ENCODE data around the gene ATP1B2. TPM values are rescaled to one million over a fixed set of nuclear protein-coding genes. Genes with fewer than 3 reads are reported as not detected.
"Not testable (repeated sequence)": the region's sequence is repeated elsewhere in the genome, so short reads cannot be mapped to it uniquely, and the experiment has no call there.

Gene ATP1B2, protein sequence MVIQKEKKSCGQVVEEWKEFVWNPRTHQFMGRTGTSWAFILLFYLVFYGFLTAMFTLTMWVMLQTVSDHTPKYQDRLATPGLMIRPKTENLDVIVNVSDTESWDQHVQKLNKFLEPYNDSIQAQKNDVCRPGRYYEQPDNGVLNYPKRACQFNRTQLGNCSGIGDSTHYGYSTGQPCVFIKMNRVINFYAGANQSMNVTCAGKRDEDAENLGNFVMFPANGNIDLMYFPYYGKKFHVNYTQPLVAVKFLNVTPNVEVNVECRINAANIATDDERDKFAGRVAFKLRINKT
- 0.13 TPM for polyA plus RNA-seq (2013, experiment 1 of 2; ENCODE audit: insufficient read length)
- polyA plus RNA-seq (2013, experiment 2 of 2; ENCODE audit: insufficient read length): 1.8 TPM

DNA sequence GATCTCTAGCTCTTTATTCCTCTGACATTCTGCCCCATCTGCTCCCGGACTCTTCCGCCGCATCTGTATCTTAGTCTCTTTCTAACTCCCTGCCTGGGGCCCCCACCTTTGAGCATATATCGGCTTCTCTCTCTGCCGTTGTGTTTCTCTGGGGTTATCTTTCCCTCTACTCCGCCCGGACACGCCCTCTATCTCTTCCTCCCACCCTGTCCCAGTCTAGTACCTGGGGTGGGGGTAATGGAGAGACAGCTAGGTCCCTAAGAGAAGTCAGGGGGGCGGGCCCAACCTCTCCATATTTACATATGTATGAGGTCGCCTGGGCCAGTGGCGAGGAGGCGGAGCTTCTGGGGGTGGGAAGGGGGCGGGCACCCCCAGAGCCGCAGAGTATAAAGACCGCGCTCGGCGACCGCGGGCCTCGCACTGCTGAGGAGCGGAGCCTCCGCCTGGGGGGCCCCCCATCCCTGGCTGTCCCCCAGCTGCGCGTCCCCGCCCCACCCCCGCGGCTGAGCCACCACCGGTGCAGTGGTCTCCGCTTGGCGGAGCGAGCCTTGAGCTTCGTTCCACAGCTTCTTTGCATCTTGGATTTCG is at the start of gene ATP1B2:
Gene ATP1B2, plus strand, starts transcription at position 418 of the 588 bp plus-strand sequence. CDS start 593 bp downstream, outside the sequence.
- DNase-seq: no peak

DNA sequence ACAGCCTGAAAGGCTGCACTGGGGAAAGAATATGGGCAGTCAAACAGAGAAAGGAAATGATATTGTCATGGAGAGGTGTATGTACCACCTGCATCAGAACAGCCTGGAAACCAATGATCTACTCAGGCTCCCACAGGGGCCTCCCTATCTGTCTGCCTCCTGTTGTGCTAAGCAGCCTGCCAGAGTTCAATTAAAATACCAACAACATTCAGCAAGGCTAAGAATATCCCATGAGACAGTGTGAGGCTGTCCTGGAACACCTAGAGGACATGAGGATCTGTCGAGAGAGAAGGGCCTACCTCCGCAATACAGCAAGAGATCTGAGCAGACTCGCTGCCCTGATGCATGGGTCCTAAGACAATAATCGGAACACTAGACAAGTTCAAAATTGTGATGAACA is 44.4 kb upstream of the ATP1B2 start:
- no peak for DNase-seq

DNA sequence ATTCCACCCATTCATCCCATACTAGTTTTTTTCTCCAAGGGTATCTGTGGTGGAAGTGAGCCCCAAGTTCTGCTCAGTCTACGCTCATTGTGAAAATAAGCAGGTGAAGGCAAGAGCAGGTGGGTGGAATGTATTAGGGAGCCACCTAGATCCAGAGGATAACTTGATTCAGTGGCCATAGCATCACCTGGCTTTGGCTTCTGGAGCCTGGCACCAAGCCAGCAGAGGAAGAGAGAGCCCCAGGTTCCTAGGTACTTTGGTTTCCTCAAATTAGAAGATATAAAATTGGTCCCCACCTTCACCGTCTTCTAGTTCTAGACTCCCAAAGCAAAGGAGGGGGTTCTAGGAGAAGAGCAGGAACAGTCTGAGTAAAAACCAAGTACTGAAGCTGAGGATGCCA is 40.1 kb upstream of the ATP1B2 start:
- no peak for DNase-seq

DNA sequence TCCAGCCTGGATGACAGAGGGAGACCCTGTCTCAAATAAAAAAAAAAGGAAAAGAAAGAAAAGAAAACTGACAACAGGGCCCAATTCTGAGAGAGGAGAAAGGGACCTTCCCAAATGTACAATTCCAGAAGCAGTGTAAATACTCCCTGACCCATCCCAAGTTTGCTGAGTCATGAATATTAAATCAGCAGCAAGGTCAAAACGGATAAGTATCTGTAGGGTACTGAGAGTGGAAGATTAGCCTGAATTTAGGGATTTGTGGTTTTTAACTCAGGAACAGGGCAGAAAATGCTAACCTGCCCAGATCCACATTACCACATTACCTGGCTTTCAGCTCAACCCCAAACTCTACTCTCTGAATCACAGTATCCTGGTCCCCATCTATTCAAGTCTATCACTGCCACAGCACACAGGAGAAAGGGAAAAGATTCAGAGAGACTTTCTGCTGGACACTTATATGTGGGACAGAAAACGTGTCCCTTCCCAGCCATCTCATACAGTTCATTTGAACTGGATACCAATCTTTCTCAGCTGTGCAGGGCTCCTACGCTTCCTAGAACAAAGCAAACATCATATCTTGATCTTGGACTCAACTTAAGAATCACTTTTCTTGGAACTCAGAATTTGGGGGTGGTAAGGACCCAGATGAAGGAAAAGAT is 39.0 kb upstream of the ATP1B2 start:
- DNase-seq: no peak

DNA sequence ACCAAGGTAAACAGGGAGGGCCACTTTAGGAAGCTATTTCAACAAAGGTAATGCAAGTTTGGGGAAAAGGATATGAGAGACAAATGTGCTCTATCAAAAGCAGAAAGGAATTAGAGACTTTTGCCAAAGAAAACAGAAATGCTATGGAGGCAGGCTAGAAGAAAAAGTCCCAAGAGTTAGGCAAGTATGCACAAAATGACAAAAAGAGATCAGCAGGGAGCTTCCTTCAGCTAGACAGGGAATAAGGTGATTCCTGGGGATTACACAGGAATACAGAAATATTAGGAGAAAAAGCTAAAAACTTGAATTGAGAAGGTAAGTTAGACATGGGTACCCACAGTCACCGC is 38.5 kb upstream of the ATP1B2 start:
- DNase-seq: peak; percentile 38

DNA sequence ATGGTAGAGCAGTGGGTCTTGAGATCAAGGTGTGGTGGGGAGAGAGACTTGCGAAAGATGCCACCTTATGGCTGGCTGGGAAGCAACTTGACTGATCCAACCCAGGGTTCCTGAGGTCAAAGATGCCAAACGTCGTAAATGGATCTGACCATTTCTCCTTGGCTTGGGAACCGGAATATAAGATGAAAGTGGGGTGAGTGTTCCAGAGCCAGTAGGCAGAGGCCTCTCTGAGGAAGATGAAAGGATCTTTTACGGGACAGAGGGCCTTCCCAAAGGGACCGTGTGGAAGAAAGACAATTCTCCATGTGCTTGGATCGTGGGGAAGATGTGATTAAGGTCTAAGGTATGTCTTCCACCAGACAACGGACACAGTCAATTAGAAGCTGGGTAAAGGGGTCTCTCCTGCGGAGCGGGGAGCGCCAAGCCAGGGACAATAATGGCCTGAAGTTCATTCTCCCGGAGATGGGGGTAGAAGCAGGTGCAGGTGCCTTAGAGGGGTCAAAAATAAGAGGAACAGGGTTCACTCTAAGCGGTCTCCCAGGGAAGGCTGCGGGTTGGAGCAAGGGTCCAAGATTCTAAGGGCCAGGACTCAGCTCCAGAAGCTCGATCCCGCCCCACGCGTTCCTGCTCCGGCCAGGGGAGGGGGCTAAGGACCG is 36.8 kb upstream of the ATP1B2 start:
- peak; percentile 56 for DNase-seq

DNA sequence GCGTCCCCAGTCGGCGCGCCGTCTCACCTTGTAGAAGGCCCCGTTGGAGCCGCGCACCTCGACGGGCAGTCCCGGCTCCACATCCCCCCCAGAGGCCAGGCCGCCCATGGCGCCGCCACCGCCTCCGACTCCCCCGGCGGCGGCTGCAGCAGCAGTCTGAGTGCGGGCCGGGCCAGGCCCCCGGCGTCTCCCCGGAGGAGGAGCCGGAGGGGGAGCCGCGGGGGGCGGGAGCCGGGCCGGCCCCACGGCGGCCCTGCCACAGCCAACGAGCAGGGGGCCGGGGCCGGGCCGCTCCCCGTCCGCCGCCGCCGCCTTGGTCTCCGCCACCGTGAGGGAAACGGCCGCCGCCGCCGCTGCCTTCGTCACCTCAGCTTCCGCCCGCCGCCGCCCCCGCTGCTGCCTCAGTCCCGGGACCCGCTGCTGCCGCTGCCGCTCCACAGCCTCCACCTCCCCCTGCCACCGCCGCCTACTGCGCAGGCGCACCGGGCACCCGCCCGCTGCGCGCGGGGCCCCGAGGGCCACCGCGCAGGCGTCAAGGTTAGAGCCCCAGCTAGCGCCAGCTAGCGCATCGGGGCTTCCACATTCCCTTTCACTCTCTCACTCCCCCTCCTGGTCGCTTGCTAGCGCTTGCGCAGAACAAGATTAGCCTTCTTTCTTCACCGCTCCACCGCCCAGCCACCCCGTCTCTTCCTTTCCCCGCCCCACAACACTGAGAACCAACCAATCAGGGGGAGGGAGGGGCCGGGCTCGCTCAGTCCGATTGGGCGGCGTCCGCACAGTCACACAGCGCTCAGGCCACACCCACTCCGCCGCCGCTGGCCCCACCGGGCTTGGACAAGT is 36.1 kb upstream of the ATP1B2 start, which contains the start of gene FXR2:
Gene FXR2, minus strand, starts transcription at position 473 of the 840 bp plus-strand sequence. Its CDS starts 365 bp downstream, at position 108.
- peak; percentile 100 for DNase-seq

DNA sequence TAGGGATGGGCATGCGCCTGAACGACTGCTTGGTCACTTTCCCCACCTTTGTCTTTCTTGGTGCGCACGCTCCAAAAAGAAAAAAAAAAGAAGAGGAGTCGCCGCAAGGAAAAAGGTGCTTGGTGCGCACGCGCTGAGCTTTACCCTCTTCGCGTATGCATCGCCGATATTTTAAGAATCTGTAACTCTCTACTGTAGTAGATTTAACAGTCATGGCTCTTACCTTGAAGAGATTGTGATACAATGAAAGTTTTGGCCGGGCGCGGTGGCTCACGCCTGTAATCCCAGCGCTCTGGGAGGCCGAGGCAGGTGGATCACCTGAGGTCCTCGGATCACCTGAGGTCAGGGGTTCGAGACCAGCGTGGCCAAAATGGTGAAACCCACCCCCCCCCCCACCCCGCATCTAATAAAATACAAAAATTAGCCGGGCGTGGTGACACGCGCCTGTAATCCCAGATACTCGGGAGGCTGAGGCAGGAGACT is 35.4 kb upstream of the ATP1B2 start:
- DNase-seq: no peak

DNA sequence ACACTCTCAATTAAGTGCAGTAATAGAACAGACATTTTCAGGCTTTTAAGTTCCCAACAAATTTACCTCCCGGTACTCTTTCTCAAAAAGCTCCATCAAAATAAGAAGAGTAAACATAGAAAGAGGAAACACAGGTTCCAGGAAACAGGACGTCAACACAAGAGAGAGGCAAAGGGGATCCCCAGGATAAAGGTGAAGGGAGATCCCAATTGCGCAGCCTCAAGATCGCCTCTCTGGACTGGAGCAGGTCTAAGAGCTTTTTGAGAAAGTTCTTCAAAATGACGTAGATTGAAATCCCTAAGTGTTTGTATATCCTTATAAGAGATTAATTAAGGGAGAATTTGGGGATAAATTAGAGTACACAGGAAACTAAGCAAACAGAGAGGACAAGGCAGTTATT is 32.1 kb upstream of the ATP1B2 start:
- DNase-seq: no peak

DNA sequence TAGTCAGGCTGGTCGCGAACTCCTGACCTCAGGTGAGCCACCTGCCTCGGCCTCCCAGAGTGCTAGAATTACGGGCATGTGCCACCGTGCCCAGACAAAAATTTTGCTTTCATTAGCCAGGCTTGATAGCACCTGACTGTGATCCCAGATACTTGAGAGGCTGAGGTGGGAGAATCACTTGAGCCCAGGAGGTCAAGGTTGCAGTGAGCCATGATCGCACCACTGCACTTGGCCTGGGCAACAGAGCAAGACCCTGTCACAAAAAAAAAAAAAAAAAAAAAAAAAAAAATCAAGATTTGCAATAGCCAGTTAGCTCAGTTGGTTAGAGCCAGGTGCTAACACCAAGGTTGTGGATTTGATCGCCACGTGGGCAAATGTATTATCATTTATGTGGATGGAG is 29.9 kb upstream of the ATP1B2 start:
- DNase-seq: no peak

DNA sequence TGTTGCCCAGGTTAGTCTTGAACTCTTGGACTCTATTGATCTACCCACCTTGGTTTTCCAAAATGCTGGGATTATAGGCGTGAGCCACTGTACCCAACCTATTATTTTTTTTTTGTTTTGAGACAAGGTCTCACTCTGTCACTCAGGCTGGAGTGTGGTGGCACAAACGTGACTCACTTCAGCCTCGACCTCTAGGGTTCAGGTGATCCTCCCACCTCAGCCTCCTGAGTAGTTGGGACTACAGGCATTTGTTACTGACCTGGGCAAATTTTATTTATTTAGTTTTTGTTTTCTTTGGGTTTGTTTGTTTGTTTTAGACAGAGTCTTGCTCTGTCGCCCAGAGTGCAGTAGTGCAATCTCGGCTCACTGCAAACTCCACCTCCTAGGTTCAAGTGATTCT is 27.1 kb upstream of the ATP1B2 start:
- DNase-seq: no peak

DNA sequence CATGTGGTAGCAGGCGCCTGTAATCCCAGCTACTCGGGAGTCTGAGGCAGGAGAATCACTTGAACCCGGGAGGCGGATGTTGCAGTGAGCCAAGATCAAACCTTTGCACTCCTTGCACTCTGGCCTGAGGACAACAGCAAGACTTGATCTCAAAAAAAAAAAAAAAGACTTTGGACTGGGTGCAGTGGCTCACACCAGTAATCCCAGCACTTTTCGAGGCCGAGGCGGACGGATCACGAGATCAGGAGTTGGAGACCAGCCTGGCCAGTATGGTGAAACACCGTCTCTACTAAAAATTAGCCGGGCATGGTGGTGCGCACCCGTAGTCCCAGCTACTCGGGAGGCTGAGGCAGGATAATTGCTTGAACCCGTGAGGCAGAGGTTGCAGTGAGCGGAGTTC is 25.0 kb upstream of the ATP1B2 start:
- DNase-seq: not testable (repeated sequence)

DNA sequence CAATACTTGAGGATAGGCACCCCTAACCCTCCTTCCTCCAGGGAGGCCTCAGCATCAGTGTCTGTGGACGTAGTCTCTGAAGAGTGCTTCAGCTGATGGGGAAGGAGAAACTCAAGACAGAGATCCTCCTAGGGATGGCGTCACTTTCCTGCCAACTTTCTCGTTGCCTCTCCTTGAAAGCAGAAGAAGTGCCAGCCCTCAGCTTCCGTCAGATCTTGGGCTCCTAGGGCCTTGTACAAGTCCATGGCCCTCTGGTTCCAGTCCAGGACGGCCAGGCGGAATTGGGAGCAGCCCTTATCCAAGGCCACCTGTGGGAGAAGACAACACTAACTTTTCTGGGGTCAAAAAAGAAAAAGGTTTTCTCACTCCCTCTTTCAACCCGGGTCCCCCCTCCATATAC is 24.4 kb upstream of the ATP1B2 start:
- no peak for DNase-seq

DNA sequence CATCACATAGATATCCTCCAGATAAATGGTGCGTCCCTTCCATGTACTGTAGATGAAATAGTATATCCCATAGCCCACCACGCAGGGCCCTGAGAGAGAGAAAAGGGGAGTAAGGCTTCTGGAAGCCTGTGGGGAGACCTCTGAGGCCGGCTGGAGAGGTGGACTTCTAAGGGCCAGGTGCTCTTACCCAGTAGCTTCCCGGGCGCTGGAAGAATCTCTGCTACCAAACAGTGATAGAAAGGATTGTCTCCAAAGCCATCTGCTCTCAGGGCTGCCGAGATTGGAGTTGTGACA is 23.8 kb upstream of the ATP1B2 start:
- no peak for DNase-seq

DNA sequence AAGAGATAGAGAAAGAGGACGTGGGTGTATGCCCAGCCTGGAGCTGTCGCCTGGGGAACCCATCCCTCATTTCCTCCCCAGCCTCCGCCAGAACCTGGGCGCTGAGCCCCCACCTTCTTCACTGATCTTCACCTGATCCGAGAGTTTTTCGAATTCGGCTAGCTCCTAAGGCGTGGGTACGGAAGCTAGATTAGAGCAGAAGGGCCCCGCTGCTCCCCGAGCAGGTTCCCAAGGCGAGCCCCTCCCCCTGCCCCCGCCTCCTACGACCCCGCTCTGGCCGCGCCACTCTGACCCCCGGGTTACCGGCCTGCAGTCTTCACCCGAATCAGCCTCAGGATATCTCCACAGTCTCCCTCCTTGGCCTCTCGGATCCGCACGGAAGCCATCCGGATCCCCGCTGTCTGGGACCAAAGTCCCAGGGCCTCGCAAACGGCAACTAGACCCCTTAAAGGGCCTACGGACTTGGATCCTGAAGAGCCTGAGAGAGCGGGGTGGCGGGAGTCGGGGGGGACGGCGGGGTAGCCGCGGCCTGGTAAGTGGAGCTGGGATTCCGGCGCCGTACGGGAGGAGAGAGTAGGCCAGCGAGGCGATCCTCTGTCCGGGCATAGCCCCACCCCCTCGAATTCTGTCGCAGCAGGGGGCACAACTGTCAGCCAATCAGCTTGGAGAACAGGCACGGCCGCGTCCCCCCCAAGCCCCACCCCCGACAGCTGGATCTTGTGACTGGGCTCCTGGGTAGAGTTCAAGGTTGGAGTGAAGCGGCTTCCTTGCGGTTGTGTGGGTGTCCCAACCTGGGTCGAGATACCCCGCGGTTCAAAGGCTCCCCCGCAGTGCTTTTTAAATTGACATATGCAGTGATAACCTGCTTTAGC is 23.2 kb upstream of the ATP1B2 start, which contains the start of gene SAT2:
Gene SAT2, minus strand, starts transcription at position 572 of the 872 bp plus-strand sequence. Its CDS starts 186 bp downstream, at position 386.
- DNase-seq: peak; percentile 96

DNA sequence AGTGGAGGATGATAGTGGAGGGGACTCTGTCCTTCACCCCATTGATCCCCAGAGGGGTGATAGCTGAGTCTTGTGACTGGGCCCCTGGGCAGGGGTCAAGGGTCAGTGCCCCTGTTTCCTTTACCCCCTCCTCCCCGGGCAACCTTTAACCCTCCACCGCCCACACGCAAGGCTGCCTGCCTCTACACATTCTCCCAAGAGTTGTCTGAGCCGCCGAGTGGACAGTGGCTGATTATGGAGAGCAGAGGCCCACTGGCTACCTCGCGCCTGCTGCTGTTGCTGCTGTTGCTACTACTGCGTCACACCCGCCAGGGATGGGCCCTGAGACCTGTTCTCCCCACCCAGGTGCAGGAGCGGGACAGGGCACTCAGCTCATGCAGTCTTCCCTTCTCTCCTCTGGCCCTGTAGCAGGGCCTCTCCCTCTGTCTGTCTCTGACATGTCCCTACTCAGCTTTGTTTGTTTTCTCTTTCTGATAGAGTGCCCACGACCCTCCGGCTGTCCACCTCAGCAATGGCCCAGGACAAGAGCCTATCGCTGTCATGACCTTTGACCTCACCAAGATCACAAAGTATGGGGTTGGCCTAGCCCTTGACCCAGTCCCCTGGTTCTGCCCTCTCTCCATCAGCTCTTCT is 20.7 kb upstream of the ATP1B2 start, which contains the start of gene SHBG:
Gene SHBG, plus strand, starts transcription at position 197 of the 633 bp plus-strand sequence. Its CDS starts 38 bp downstream, at position 235.
- no peak for DNase-seq

DNA sequence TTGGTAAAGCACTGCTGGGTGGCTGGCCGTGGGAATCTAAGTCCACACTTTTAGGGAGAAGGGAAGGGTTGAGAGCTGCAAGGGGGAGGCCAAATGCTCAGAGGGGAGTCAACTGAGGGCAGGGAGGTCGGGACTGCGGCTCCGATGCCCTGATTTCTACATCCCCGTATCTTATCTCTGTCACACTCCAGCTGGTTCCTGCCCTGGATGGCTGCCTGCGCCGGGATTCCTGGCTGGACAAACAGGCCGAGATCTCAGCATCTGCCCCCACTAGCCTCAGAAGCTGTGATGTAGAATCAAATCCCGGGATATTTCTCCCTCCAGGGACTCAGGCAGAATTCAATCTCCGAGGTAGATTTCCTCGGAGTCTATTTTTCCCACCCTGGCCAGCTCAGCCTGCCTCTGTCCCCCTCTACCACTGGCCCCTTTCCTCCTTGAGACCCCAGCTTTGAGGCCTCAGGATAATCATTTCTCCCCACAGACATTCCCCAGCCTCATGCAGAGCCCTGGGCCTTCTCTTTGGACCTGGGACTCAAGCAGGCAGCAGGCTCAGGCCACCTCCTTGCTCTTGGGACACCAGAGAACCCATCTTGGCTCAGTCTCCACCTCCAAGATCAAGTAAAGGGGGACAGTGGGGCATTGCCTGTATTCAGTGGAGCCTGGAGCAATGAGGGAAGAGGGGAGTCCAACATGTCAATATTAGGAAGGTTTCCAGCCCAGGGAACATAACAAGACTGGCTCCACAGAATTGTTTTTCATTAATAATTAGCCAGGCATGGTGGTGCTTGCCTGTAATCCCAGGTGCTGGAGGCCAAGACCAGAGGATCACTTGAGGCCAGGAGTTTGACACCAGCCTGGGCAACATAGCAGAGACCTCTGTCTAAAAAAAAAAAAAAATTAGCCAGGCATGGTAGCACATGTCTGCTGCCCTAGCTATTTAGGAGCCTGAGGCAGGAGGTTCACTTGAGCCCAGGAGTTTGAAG is 19.0 kb upstream of the ATP1B2 start:
- no peak for DNase-seq

DNA sequence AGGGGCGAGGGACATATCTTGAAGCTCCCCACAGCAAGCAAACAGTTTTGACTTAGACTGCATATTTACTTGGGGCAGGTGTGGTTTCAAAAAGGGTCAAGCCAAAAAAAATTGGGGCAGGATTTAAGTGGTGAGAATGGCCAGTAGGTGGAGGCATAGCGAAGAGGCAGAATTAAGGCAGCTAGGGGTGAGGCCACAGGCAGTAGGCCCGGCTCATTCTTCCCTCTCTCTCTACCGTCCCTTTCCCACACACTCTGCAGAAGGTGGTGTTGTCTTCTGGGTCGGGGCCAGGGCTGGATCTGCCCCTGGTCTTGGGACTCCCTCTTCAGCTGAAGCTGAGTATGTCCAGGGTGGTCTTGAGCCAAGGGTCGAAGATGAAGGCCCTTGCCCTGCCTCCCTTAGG is 18.2 kb upstream of the ATP1B2 start:
- DNase-seq: peak; percentile 58

DNA sequence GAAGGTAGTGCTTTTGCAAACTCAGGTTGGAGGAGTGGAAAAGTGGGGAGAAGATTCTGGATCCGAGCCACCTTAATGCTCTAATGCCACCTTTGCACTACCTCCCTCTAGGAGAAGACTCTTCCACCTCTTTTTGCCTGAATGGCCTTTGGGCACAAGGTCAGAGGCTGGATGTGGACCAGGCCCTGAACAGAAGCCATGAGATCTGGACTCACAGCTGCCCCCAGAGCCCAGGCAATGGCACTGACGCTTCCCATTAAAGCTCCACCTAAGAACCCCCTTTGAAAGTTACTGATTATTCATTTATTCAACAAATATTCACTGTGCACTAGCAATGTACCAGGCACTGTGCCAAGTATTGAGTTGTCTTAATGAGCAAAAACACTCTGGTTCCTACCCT is 17.6 kb upstream of the ATP1B2 start:
- no peak for DNase-seq
